HepG2 (cell line): Measurements from ENCODE around the gene LRRC3. TPM values are rescaled to one million over a fixed set of nuclear protein-coding genes. Genes with fewer than 3 reads are reported as not detected.

ENCODE experiments used
- ARNT ChIP-seq: fragments of 450-650 bp; IDR thresholded peaks from 2 replicates; pipeline ENCODE4 v1.6.1; 2017
- ATM ChIP-seq: fragments of 450-650 bp; IDR thresholded peaks from 2 replicates; pipeline ENCODE4 v1.7.1; 2017; ENCODE audit warnings: mild to moderate bottlenecking, borderline replicate concordance
- CBX5 ChIP-seq: sonication (generic); formaldehyde crosslinking; IDR thresholded peaks from 2 replicates; pipeline ENCODE4 v1.4.0; 2020; ENCODE audit warnings: missing genetic modification reagents, borderline replicate concordance
- CCDC6 ChIP-seq: sonication (generic); formaldehyde crosslinking; IDR thresholded peaks from 2 replicates; pipeline ENCODE4 v1.8.1; 2022; ENCODE audit warnings: mild to moderate bottlenecking, missing genetic modification reagents, moderate library complexity
- EEA1 ChIP-seq: sonication (generic); formaldehyde crosslinking; IDR thresholded peaks from 2 replicates; pipeline ENCODE4 v1.5.1; 2020; ENCODE audit warnings: mild to moderate bottlenecking, missing genetic modification reagents, borderline replicate concordance
- ETV5 ChIP-seq: IDR thresholded peaks from 2 replicates; pipeline ENCODE4 v1.6.1; 2018; ENCODE audit warnings: missing biosample characterization, missing genetic modification reagents, inconsistent platforms, borderline replicate concordance
- HDAC2 ChIP-seq: sonication (generic); formaldehyde crosslinking; IDR thresholded peaks from 2 replicates; pipeline ENCODE4 v1.4.0; 2020; ENCODE audit warnings: missing genetic modification reagents
- KLF11 ChIP-seq: IDR thresholded peaks from 2 replicates; pipeline ENCODE4 v1.6.1; 2016; ENCODE audit warnings: missing compliant biosample characterization
- RARG ChIP-seq: sonication (generic); formaldehyde crosslinking; IDR thresholded peaks from 2 replicates; pipeline ENCODE4 v1.4.0; 2020; ENCODE audit warnings: low read depth, mild to moderate bottlenecking, missing genetic modification reagents
- TBP ChIP-seq: sonication (generic); formaldehyde crosslinking; IDR thresholded peaks from 2 replicates; pipeline ENCODE4 v1.5.0; 2020; ENCODE audit warnings: missing genetic modification reagents
- TRIM24 ChIP-seq: sonication (generic); formaldehyde crosslinking; IDR thresholded peaks from 2 replicates; pipeline ENCODE4 v1.8.0; 2022; ENCODE audit warnings: mild to moderate bottlenecking, missing genetic modification reagents
- ZBTB1 ChIP-seq: sonication (generic); formaldehyde crosslinking; IDR thresholded peaks from 2 replicates; pipeline ENCODE4 v1.4.0; 2020; ENCODE audit warnings: missing genetic modification reagents, borderline replicate concordance
- ZNF326 ChIP-seq: sonication (generic); formaldehyde crosslinking; IDR thresholded peaks from 2 replicates; pipeline ENCODE4 v1.4.0; 2020; ENCODE audit warnings: missing genetic modification reagents, borderline replicate concordance
- ZNF337 ChIP-seq: sonication (generic); formaldehyde crosslinking; IDR thresholded peaks from 2 replicates; pipeline ENCODE4 v1.5.1; 2020; ENCODE audit warnings: missing genetic modification reagents, low read depth, mild to moderate bottlenecking, borderline replicate concordance
- ZNF720 ChIP-seq: sonication (generic); formaldehyde crosslinking; IDR thresholded peaks from 2 replicates; pipeline ENCODE4 v1.4.0; 2020; ENCODE audit warnings: missing genetic modification reagents
- ZNF780A ChIP-seq: sonication (generic); formaldehyde crosslinking; IDR thresholded peaks from 2 replicates; pipeline ENCODE4 v1.8.0; 2022; ENCODE audit warnings: mild to moderate bottlenecking, missing genetic modification reagents, moderate library complexity
- polyA plus RNA-seq, 8 experiments: library from polyadenylated mRNA; depleted of rRNA in 3 of 8; stranded (reverse) in 7 of 8; unstranded in 1 of 8; fragments of >200 nt; fragmentation: Illumina TruSeq in 4 of 8; extraction: Trizol in 4 of 8; gene quantifications; 2 replicates each; pipeline versions ENCODE4 v1.2.1 to v1.2.3, GENCODE V29; 2011 to 2016; ENCODE audit warnings: low read depth in 4 of 8, missing spikeins in 1 of 8, mixed read lengths in 1 of 8; ENCODE audit not compliant: insufficient read depth in 1 of 8
- total RNA-seq, 5 experiments: library from RNA; depleted of rRNA; stranded (reverse); fragments of >200 nt; fragmentation: Illumina TruSeq; extraction: Trizol; gene quantifications; 2 replicates each; pipeline ENCODE4 v1.2.3, GENCODE V29; 2016; ENCODE audit warnings: low read depth in 1 of 5
- TF ChIP-seq, protein P1 (sequence below): sonication (generic); formaldehyde crosslinking; conservative IDR thresholded peaks from 2 replicates; pipeline ENCODE4 v1.8.0; 2022; ENCODE audit warnings: low read depth, missing genetic modification reagents
- TF ChIP-seq, protein P2 (sequence below): sonication (generic); formaldehyde crosslinking; IDR thresholded peaks from 2 replicates; pipeline ENCODE4 v1.9.0; 2021; ENCODE audit warnings: missing genetic modification reagents, mild to moderate bottlenecking, borderline replicate concordance
- TF ChIP-seq, protein P3 (sequence below), 2 experiments: sonication (generic) in 1 of 2; formaldehyde crosslinking in 1 of 2; IDR thresholded peaks; 2 replicates each; pipeline versions ENCODE4 v1.5.1 to v1.6.1; 2011 to 2020; ENCODE audit warnings: borderline replicate concordance in 1 of 2, low read depth in 1 of 2, low read length in 1 of 2, mild to moderate bottlenecking in 1 of 2, missing genetic modification reagents in 1 of 2, moderate library complexity in 1 of 2
- TF ChIP-seq, protein P4 (sequence below): sonication (generic); formaldehyde crosslinking; IDR thresholded peaks from 2 replicates; pipeline ENCODE4 v1.4.0; 2020; ENCODE audit warnings: mild to moderate bottlenecking, missing genetic modification reagents
- TF ChIP-seq, protein P5 (sequence below): sonication (generic); formaldehyde crosslinking; IDR thresholded peaks from 2 replicates; pipeline ENCODE4 v1.8.1; 2023; ENCODE audit warnings: missing genetic modification reagents, mild to moderate bottlenecking, borderline replicate concordance
- TF ChIP-seq, protein P6 (sequence below): sonication (generic); formaldehyde crosslinking; IDR thresholded peaks from 2 replicates; pipeline ENCODE4 v1.5.0; 2020; ENCODE audit warnings: mild to moderate bottlenecking, missing genetic modification reagents

The LRRC3 gene
- total and polyA plus RNA-seq, 2 of the 13 experiments (the other 11 are each of a cell fraction or from before 2014, with no cell fraction given) = 4.8 to 16.5 TPM

DNA sequence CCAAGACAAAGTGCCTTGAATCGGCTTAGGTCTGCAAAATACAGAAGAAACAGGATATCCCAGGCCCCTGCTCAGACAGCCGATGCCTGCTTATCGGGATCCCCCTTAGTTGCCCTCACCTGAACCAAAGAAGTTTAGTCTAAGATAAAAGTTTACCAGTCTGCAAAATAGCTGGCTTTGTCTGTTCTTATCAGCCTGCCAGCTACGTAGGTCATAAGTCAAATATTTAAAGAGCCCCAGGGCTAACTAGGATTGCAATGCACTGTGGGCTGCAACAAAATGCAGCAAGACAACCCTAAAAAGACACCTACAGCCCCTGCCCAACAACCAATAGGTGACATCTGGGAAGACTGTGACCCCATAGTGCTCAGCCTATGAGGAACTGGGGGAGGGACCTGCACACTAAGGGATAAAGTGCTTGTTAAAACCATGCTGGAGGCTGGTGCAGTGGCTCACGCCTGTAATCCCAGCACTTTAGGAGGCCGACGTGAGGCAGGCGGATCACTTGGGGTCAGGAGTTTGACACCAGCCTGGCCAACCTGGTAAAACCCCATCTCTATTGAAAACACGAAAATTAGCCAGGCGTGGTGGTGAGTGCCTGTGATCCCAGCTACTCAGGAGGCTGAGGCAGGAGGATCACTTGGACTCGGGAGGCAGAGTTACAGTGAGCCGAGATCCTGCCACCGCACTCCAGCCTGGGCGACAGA, 27.4 kb downstream of the LRRC3 start (continued):
- TF ChIP-seq, protein P1, sequence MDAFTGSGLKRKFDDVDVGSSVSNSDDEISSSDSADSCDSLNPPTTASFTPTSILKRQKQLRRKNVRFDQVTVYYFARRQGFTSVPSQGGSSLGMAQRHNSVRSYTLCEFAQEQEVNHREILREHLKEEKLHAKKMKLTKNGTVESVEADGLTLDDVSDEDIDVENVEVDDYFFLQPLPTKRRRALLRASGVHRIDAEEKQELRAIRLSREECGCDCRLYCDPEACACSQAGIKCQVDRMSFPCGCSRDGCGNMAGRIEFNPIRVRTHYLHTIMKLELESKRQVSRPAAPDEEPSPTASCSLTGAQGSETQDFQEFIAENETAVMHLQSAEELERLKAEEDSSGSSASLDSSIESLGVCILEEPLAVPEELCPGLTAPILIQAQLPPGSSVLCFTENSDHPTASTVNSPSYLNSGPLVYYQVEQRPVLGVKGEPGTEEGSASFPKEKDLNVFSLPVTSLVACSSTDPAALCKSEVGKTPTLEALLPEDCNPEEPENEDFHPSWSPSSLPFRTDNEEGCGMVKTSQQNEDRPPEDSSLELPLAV (CRISPR knock-in tag) = no peak
- TF ChIP-seq ARNT (no peak), ZNF720 (no peak), HDAC2 (peak; percentile 32; the same call in 1 of the 2 replicates), ETV5 (CRISPR knock-in tag) (no peak; the same call in 1 of the 2 replicates), CCDC6 (CRISPR knock-in tag) (no peak), ZNF326 (no peak), ZNF780A (CRISPR knock-in tag) (no peak), EEA1 (CRISPR knock-in tag) (no peak), ZNF337 (CRISPR knock-in tag) (no peak), RARG (CRISPR knock-in tag) (no peak), CBX5 (CRISPR knock-in tag) (no peak), ATM (no peak), ZBTB1 (no peak), TRIM24 (CRISPR knock-in tag) (no peak), TBP (CRISPR knock-in tag) (no peak), KLF11 (CRISPR knock-in tag) (no peak)
- TF ChIP-seq, protein P2, sequence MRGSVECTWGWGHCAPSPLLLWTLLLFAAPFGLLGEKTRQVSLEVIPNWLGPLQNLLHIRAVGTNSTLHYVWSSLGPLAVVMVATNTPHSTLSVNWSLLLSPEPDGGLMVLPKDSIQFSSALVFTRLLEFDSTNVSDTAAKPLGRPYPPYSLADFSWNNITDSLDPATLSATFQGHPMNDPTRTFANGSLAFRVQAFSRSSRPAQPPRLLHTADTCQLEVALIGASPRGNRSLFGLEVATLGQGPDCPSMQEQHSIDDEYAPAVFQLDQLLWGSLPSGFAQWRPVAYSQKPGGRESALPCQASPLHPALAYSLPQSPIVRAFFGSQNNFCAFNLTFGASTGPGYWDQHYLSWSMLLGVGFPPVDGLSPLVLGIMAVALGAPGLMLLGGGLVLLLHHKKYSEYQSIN (CRISPR knock-in tag) = no peak
- TF ChIP-seq, protein P3, sequence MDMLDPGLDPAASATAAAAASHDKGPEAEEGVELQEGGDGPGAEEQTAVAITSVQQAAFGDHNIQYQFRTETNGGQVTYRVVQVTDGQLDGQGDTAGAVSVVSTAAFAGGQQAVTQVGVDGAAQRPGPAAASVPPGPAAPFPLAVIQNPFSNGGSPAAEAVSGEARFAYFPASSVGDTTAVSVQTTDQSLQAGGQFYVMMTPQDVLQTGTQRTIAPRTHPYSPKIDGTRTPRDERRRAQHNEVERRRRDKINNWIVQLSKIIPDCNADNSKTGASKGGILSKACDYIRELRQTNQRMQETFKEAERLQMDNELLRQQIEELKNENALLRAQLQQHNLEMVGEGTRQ (IDR thresholded peaks at IDR 0.05; ENCODE audit: low read depth, low read length) = no peak
- TF ChIP-seq, protein P3 (CRISPR knock-in tag; IDR thresholded peaks at IDR 0.05; ENCODE audit: borderline replicate concordance) = no peak
- TF ChIP-seq, protein P4, sequence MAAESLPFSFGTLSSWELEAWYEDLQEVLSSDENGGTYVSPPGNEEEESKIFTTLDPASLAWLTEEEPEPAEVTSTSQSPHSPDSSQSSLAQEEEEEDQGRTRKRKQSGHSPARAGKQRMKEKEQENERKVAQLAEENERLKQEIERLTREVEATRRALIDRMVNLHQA (CRISPR knock-in tag) = no peak
- TF ChIP-seq, protein P5, sequence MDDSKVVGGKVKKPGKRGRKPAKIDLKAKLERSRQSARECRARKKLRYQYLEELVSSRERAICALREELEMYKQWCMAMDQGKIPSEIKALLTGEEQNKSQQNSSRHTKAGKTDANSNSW (CRISPR knock-in tag) = no peak
- TF ChIP-seq, protein P6, sequence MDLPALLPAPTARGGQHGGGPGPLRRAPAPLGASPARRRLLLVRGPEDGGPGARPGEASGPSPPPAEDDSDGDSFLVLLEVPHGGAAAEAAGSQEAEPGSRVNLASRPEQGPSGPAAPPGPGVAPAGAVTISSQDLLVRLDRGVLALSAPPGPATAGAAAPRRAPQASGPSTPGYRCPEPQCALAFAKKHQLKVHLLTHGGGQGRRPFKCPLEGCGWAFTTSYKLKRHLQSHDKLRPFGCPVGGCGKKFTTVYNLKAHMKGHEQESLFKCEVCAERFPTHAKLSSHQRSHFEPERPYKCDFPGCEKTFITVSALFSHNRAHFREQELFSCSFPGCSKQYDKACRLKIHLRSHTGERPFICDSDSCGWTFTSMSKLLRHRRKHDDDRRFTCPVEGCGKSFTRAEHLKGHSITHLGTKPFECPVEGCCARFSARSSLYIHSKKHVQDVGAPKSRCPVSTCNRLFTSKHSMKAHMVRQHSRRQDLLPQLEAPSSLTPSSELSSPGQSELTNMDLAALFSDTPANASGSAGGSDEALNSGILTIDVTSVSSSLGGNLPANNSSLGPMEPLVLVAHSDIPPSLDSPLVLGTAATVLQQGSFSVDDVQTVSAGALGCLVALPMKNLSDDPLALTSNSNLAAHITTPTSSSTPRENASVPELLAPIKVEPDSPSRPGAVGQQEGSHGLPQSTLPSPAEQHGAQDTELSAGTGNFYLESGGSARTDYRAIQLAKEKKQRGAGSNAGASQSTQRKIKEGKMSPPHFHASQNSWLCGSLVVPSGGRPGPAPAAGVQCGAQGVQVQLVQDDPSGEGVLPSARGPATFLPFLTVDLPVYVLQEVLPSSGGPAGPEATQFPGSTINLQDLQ = no peak
